HG02610 (cell line): ENCODE measurements around the gene NSUN3.

Source experiments
- ATAC-seq: cut with Tn5 transposase; IDR thresholded peaks from one replicate; pipeline ENCODE4 v1.9.1; 2021; ENCODE audit warnings: mild to moderate bottlenecking, moderate library complexity; ENCODE audit not compliant: unreplicated experiment

Gene NSUN3

DNA sequence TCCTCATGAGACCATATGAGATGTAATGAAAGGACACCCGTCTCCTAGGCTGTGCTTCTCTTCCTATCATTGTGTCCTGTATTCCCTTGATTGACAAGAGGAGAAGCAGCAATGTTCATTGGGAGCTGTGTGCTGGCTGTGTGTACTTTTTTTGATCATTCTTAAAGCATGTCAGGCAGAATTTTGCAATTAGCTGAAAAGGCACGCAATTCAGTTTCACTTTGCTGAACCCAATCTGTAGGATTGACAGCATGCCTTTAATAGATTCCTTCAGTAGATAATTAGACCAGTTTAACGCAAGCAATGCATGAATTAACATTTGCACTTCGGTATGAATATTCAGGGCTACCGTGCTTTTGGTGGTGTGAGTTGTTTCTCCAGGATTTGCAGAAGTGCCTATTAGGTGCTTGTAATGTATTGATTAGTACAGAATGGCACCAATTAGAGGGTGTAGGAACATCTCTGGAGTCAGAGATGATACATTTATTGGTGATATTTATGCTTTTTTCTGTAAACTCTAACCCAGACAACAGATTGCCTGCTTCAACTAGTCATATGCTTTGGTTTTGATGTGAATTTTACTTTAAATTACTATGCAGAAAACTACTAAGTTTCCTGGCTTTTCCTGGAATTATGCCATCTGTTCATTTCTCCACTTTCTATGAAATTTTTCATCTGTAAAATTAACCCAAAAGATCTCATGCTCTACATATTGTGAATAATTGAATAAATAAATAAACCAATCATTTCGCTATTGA, 114.3 kb downstream of the NSUN3 start:
- ATAC-seq, result no peak
